ENCODE data around the gene DYNLT3.
A peak's percentile ranks its signal among the peaks of the same experiment; 100 is the strongest.

DYNLT3 gene

GRCh38 chrX:37862851-37863250 is 15.5 kb upstream of the DYNLT3 start:
- Mint-ChIP-seq H3K27me3 (peaks cover 28% of the 10 kb centered on the region), H3K9me3 (peaks cover 0 to 11% of the 10 kb centered on the region in 2 donors), H3K27ac (no peak overlapping the region), H3K4me3 (no peak overlapping the region), H3K4me1 (peaks cover 8% of the 10 kb centered on the region)
- no peak for DNase-seq
- no peak for ATAC-seq

DNA sequence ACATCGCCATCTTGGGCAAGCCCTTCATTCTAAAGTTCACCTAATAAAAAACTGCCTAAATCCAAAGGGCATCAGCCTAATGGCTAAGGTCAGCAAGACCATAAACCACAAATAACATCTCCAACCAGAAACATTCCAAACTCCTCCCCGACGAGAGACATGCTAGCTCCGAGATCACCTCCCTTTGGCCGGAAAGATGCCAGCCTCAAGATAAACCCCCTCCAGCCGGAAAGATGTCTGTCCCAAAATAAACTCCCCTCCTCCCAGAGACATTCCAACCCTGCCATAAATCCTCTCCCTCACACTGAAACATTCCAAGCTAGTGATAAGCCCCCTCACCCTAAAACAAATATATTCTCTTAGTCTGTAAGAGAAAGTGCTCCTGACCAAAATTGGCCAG is 13.3 kb upstream of the DYNLT3 start:
- Mint-ChIP-seq H3K4me1 (no peaks in the 10 kb centered on the region), H3K9me3 (no peaks in the 10 kb centered on the region), H3K27me3 (peaks cover 28% of the 10 kb centered on the region), H3K27ac (peak overlapping the region in 1 of 2 donors; percentile 31), H3K4me3 (no peak overlapping the region)
- DNase-seq, result no peak
- no peak for ATAC-seq

- peaks cover under 1% of the 10 kb centered on the region for H3K4me1 Mint-ChIP-seq
- DNase-seq (no peak), ATAC-seq (no peak)
- H3K27me3 Mint-ChIP-seq, result no peaks in the 10 kb centered on the region
- H3K27ac Mint-ChIP-seq, result no peak overlapping the region
- H3K9me3 Mint-ChIP-seq, result no peaks in the 10 kb centered on the region
- no peak overlapping the region for H3K4me3 Mint-ChIP-seq
Observed at GRCh38 chrX:37854748-37855147, 7.4 kb upstream of the DYNLT3 start.

GRCh38 chrX:37854148-37854547 is 6.8 kb upstream of the DYNLT3 start:
- no peaks in the 10 kb centered on the region for H3K9me3 Mint-ChIP-seq
- H3K27me3 Mint-ChIP-seq, result no peaks in the 10 kb centered on the region
- peaks cover 6% of the 10 kb centered on the region for H3K4me1 Mint-ChIP-seq
- ATAC-seq (no peak), DNase-seq (no peak)
- H3K27ac Mint-ChIP-seq, result no peak overlapping the region
- H3K4me3 Mint-ChIP-seq, result no peak overlapping the region

DNA sequence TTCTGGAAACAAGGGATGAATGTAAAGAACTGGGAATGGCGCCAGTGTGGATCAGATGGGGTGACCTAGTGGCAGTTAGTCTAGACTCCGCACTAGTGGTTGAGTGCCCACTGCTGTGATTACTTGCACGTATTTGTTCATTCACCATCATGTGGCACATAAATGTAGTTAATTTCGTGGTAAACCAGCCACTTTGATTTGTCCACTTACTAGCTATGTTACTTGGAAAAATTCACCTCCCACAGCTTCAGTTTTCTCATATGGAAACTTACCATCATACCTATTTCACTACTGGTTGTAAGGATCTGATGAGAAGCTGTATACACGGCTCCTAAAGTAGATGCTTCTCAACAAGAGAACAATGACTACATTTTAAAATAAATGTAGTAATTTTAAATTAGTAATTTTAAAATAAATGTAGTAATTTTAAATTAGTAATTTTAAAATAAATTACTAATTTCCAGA is 394 bp upstream of the DYNLT3 start:
- H3K27me3 Mint-ChIP-seq, result no peaks in the 10 kb centered on the region
- ATAC-seq (peak; percentile 37), DNase-seq (no peak)
- H3K4me1 Mint-ChIP-seq, result peaks cover 24% of the 10 kb centered on the region
- no peaks in the 10 kb centered on the region for H3K9me3 Mint-ChIP-seq
- H3K4me3 Mint-ChIP-seq, result peak overlapping the region; percentile 74 to 75
- peak overlapping the region; percentile 82 to 87 for H3K27ac Mint-ChIP-seq

DNA sequence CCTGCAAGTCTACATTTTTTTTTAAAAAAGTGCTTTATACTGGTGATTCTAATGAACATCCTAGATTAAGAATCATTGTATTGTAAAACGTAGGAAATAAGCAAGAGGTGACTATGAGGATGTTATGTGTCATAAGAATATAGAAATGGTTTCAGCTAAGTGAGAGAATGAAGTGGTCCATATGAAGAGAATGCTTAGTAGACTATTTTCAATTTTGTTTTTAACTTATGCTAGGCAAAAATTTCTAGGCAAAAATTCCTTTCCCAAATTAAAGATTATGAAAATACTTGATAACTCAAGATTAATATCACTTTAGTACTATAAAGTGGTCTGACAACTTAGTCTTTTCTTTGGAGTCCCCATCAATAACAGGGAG is 825 bp downstream of the DYNLT3 start:
- ATAC-seq (peak; percentile 36), DNase-seq (no peak)
- Mint-ChIP-seq H3K4me3 (peak overlapping the region; percentile 75 to 80), H3K27ac (peak overlapping the region; percentile 48 to 86), H3K9me3 (no peaks in the 10 kb centered on the region), H3K27me3 (no peaks in the 10 kb centered on the region), H3K4me1 (peaks cover 24% of the 10 kb centered on the region)

DNA sequence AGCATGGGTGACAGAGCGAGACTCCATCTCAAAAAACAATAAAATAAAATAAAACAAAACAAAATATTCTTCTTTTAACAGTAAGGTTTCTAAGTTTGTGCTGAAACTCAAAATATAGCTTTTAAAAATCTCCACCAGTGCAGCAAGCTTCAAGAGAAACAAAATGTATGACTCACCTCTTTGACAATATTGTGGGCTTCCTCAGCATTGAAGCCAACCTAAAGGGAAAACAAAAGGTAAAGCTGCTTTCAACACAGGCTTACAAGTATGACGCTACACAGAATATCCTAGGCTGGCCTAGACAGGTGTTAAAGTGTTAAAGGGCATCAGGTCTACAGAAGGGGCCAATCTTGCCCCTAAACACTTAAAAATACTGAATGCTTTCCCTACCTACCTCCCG is 1.2 kb downstream of the DYNLT3 start:
- Mint-ChIP-seq H3K27me3 (no peaks in the 10 kb centered on the region), H3K9me3 (no peaks in the 10 kb centered on the region), H3K4me3 (peak overlapping the region; percentile 75 to 80), H3K27ac (peak overlapping the region in 1 of 2 donors; percentile 86), H3K4me1 (peaks cover 24% of the 10 kb centered on the region)
- ATAC-seq, result peak; percentile 72
- peak; percentile 4 to 15 for DNase-seq

GRCh38 chrX:37844622-37845021 is 2.7 kb downstream of the DYNLT3 start:
- Mint-ChIP-seq H3K4me1 (peaks cover 23% of the 10 kb centered on the region), H3K4me3 (no peak overlapping the region), H3K27me3 (no peaks in the 10 kb centered on the region), H3K9me3 (no peaks in the 10 kb centered on the region), H3K27ac (peak overlapping the region in 1 of 2 donors; percentile 65)
- ATAC-seq, result no peak
- no peak for DNase-seq

GRCh38 chrX:37840931-37841330 is 6.4 kb downstream of the DYNLT3 start:
- H3K27ac Mint-ChIP-seq, result no peak overlapping the region
- DNase-seq (no peak), ATAC-seq (no peak)
- no peaks in the 10 kb centered on the region for H3K27me3 Mint-ChIP-seq
- no peaks in the 10 kb centered on the region for H3K9me3 Mint-ChIP-seq
- H3K4me3 Mint-ChIP-seq, result no peak overlapping the region
- H3K4me1 Mint-ChIP-seq, result peaks cover 14% of the 10 kb centered on the region

DNA sequence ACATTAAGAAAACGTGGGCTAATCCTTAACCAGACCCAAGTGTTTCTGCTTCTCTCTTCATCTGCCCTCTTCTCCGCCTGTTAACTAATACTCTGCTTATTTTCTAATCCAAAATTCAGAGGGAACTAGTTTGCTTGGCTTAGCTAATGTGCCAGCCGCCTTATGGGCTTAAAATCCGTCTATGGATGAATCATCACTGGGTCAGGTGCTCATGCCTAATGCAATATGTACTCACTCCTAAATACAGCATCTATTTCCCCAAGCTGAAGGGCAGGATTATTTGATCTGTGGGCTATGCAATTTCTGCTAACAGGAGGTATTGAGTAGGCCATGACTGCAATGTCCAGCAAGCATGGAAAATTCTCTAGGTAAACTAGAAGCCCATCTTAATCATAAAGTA is 12.4 kb downstream of the DYNLT3 start:
- Mint-ChIP-seq H3K4me1 (no peaks in the 10 kb centered on the region), H3K9me3 (no peaks in the 10 kb centered on the region), H3K4me3 (no peak overlapping the region), H3K27me3 (no peaks in the 10 kb centered on the region), H3K27ac (no peak overlapping the region)
- ATAC-seq, result no peak
- DNase-seq, result no peak

- no peaks in the 10 kb centered on the region for H3K9me3 Mint-ChIP-seq
- H3K4me3 Mint-ChIP-seq, result no peak overlapping the region
- no peaks in the 10 kb centered on the region for H3K4me1 Mint-ChIP-seq
- DNase-seq, result no peak
- ATAC-seq, result no peak
- no peak overlapping the region for H3K27ac Mint-ChIP-seq
- no peaks in the 10 kb centered on the region for H3K27me3 Mint-ChIP-seq
Observed at GRCh38 chrX:37830371-37830770, 17.0 kb downstream of the DYNLT3 start.

GRCh38 chrX:37829721-37830120 is 17.6 kb downstream of the DYNLT3 start:
- Mint-ChIP-seq H3K27ac (peak overlapping the region in 1 of 2 donors; percentile 20), H3K4me1 (peaks cover 5% of the 10 kb centered on the region), H3K4me3 (no peak overlapping the region), H3K27me3 (no peaks in the 10 kb centered on the region), H3K9me3 (no peaks in the 10 kb centered on the region)
- ATAC-seq (no peak), DNase-seq (no peak)

- DNase-seq, result peak; percentile 30 to 38
- no peak for ATAC-seq
- Mint-ChIP-seq H3K27ac (no peak overlapping the region), H3K4me3 (no peak overlapping the region), H3K9me3 (no peaks in the 10 kb centered on the region), H3K4me1 (peaks cover 18% of the 10 kb centered on the region), H3K27me3 (no peaks in the 10 kb centered on the region)
Observed at GRCh38 chrX:37825215-37825842, 22.0 kb downstream of the DYNLT3 start.

- Mint-ChIP-seq H3K27ac (peak overlapping the region in 1 of 2 donors; percentile 40), H3K27me3 (no peaks in the 10 kb centered on the region)
Observed at GRCh38 chrX:37824491-37825214, 22.7 kb downstream of the DYNLT3 start.

DNA sequence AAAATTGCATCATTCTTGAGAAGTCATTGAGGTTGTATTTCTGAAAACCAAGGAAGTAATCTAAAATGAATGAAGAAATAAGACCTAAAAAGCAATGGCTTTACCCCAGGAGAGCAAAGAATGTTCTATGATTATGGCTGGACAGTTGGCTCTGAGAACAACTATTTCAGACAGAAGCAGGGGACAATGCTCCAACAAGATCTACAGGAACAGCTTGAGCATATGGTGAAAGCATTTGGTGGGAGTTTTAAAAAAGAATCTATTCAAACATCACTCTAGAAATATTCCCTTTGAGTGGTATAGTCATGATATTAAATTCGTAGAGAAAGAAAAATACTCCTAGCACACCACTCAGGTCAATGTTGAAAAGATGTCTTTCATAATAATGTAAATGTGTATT is 26.7 kb downstream of the DYNLT3 start:
- Mint-ChIP-seq H3K4me3 (no peak overlapping the region), H3K27me3 (no peaks in the 10 kb centered on the region), H3K9me3 (no peaks in the 10 kb centered on the region), H3K4me1 (peaks cover 18% of the 10 kb centered on the region), H3K27ac (peak overlapping the region; percentile 34 to 76)
- DNase-seq (no peak), ATAC-seq (no peak)

More at GRCh38 chrX:37824491-37825214, 22.7 kb downstream of the DYNLT3 start:
- Mint-ChIP-seq H3K9me3 (no peaks in the 10 kb centered on the region), H3K4me1 (peaks cover 18% of the 10 kb centered on the region), H3K4me3 (no peak overlapping the region)
- ATAC-seq (no peak), DNase-seq (no peak)

DNA sequence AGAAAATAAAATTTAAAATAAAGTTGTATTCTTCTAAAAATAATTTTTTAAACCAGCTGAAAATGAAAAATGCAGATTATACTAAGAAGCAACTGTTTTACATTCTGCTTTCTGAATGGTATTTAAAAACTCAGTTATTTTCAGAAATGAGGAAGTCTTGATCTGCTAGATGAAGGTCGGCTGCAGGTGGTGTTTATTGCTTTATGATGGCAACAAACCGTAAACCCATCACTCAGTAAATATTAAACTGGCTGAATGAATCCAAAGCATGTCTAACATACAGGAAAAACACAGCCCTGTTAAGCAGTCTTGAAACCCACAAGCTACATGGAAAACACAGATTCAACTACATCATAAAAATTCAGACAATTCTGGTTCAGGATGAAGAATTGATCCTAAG is 29.3 kb downstream of the DYNLT3 start:
- no peaks in the 10 kb centered on the region for H3K27me3 Mint-ChIP-seq
- no peak for ATAC-seq
- no peak overlapping the region for H3K4me3 Mint-ChIP-seq
- H3K9me3 Mint-ChIP-seq, result no peaks in the 10 kb centered on the region
- no peak overlapping the region for H3K27ac Mint-ChIP-seq
- H3K4me1 Mint-ChIP-seq, result peaks cover 6% of the 10 kb centered on the region
- DNase-seq, result no peak

Measured in stimulated activated naive CD8-positive, alpha-beta T cell treated with anti-CD3 and anti-CD28 coated beads, Interleukin-15, amount 100 ng/mL, for 72 hours (primary cell).